PC-9 (cell line): ENCODE results near the gene ZFP3.

ENCODE experiments used
- EZH2 ChIP-seq: fragments of 200-600 bp; sonication (generic); IDR thresholded peaks from 2 replicates; pipeline ENCODE4 v1.8.0; 2017; ENCODE audit warnings: antibody characterized with exemption, low read depth
- TF ChIP-seq, protein P1 (sequence below): fragments of 200-600 bp; sonication (generic); conservative IDR thresholded peaks from 2 replicates; pipeline ENCODE4 v1.6.1; 2017; ENCODE audit warnings: mixed run types, antibody characterized with exemption, mild to moderate bottlenecking, moderate library complexity

DNA sequence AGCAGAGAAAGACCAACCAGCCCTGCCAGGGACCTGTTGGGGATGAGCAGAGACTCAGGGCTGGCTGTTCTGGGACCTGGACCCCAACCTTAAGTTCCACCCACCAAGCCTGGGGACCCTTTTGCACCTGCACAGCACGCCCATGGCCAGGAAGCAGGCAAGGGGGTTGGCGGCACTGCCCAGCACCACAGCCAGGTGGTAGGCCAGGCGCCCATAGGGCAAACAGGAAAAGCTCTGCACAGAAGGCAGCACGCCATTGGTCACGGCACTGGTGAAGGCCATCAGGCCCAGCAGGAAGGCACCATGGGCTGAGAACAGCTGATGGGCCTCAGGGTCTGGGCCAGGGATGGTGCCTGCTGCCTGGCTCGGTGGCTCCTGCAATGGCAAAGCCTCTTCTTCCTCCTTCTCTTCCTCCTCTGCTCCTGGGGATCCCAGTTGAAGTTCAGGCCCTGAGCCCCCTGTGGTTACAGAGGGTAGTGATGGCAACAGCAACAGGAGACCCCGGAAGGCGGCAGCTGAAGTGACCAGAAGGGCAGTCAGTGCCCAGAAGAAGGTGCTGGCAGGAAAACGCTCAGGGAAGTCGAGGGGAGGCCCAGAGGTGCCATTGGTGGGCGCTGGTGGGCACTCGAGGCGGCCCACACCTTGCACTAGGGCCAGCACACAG, 44.8 kb upstream of the ZFP3 start:
- no peak for TF ChIP-seq EZH2
- TF ChIP-seq, protein P1, sequence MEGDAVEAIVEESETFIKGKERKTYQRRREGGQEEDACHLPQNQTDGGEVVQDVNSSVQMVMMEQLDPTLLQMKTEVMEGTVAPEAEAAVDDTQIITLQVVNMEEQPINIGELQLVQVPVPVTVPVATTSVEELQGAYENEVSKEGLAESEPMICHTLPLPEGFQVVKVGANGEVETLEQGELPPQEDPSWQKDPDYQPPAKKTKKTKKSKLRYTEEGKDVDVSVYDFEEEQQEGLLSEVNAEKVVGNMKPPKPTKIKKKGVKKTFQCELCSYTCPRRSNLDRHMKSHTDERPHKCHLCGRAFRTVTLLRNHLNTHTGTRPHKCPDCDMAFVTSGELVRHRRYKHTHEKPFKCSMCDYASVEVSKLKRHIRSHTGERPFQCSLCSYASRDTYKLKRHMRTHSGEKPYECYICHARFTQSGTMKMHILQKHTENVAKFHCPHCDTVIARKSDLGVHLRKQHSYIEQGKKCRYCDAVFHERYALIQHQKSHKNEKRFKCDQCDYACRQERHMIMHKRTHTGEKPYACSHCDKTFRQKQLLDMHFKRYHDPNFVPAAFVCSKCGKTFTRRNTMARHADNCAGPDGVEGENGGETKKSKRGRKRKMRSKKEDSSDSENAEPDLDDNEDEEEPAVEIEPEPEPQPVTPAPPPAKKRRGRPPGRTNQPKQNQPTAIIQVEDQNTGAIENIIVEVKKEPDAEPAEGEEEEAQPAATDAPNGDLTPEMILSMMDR: no peak
